ENCODE measurements around the gene AP1AR. TPM values are rescaled to one million over a fixed set of nuclear protein-coding genes. Genes with fewer than 3 reads are reported as not detected.

The AP1AR gene
- total and polyA plus RNA-seq, 2 of the 8 experiments (the other 6 are each of a cell fraction or from before 2014, with no cell fraction given) = 5.3 to 27.7 TPM

- POLR2A ChIA-PET (ENCODE audit: partially characterized antibody) = interaction anchor here (1.1 kb wide), 2 partner anchors 9 to 18 kb away, joined by 3 to 4 read pairs; no protein-coding TSS in a partner anchor
- FAIRE-seq = no peak
These were observed 35.2 kb downstream of the AP1AR start for GRCh38 chr4:112266823-112267222.

More at GRCh38 chr4:112266823-112267222, 35.2 kb downstream of the AP1AR start:
- Histone ChIP-seq H3K36me3 (ENCODE audit: control insufficient read depth in 2 of 4, insufficient read depth in 4 of 4, low read length in 3 of 4) (peaks cover 0 to 38% (median 5%) of the 10 kb centered on the region in 4 experiments; a peak in 4 of 8 replicates), H2AFZ (ENCODE audit: low read length) (no peak overlapping the region), H3K4me1 (replicated peaks in 1 of 4; ENCODE audit: control insufficient read depth in 3 of 4, insufficient read depth in 4 of 4, low read length in 3 of 4) (peaks cover 2 to 8% (median 5%) of the 10 kb centered on the region in 4 experiments; a peak in 5 of 7 replicates), H3K18ac (ENCODE audit: extremely low read depth, low read length) (no peak overlapping the region), H3K4ac (replicated peaks; ENCODE audit: insufficient read length, low read depth, low read length) (no peak overlapping the region), H3K79me2 (ENCODE audit: control insufficient read depth in 1 of 2, insufficient read depth in 2 of 2, low read length in 2 of 2) (no peaks in the 10 kb centered on the region), H2BK12ac (ENCODE audit: low read depth, low read length) (no peak overlapping the region), H3K56ac (replicated peaks; ENCODE audit: insufficient read length, low read depth, low read length) (no peak overlapping the region), H3K4me3 (ENCODE audit: extremely low read depth in 1 of 4, insufficient read depth in 2 of 4, low read depth in 3 of 4, low read length in 4 of 4) (no peak overlapping the region), H3K23me2 (ENCODE audit: low read depth, low read length) (no peaks in the 10 kb centered on the region), H3K9ac (replicated peaks in 1 of 4; ENCODE audit: extremely low read depth in 1 of 4, low read depth in 3 of 4, low read length in 3 of 4) (no peak overlapping the region), H3K4me2 (ENCODE audit: insufficient read depth in 1 of 2, low read depth in 2 of 2, low read length in 2 of 2) (no peak overlapping the region), H2AK5ac (ENCODE audit: low read depth, low read length) (no peak overlapping the region), H4K8ac (ENCODE audit: extremely low read depth, insufficient read depth, low read length) (no peak overlapping the region), H4K91ac (replicated peaks; ENCODE audit: insufficient read length, low read length) (no peak overlapping the region), H3K14ac (ENCODE audit: insufficient read length) (no peak overlapping the region), H3K27me3 (replicated peaks in 1 of 4; ENCODE audit: control insufficient read depth in 3 of 4, extremely low read depth in 1 of 4, insufficient read depth in 3 of 4, low read length in 3 of 4) (no peaks in the 10 kb centered on the region), H3K9me3 (ENCODE audit: insufficient read depth in 2 of 2, low read depth in 1 of 2, low read length in 1 of 2) (no peaks in the 10 kb centered on the region), H3K23ac (ENCODE audit: insufficient read length) (no peak overlapping the region), H3K27ac (ENCODE audit: low read depth, low read length) (no peak overlapping the region), H2BK120ac (replicated peaks; ENCODE audit: low read depth, low read length) (no peak overlapping the region), H2BK15ac (ENCODE audit: low read length) (no peak overlapping the region), H2BK20ac (ENCODE audit: low read length) (no peak overlapping the region), H4K20me1 (replicated peaks in 1 of 2; ENCODE audit: control insufficient read depth in 1 of 2, insufficient read depth in 2 of 2, low read length in 2 of 2) (no peaks in the 10 kb centered on the region), H4K5ac (ENCODE audit: insufficient read length, low read depth, low read length) (no peak overlapping the region), H3K79me1 (ENCODE audit: low read depth, low read length) (no peaks in the 10 kb centered on the region), H2BK5ac (ENCODE audit: low read depth, low read length) (no peak overlapping the region)
- TF ChIP-seq RAD21 (IDR thresholded peaks at IDR 0.05 in 1 of 2, conservative IDR thresholded peaks at IDR 0.05 in 1 of 2; ENCODE audit: low read depth in 2 of 2, low read length in 2 of 2) (peak; percentile 30 to 35; a peak in 3 of 4 replicates), TAF1 (IDR thresholded peaks at IDR 0.05; ENCODE audit: low read depth, low read length) (no peak)
- TF ChIP-seq, protein P1, sequence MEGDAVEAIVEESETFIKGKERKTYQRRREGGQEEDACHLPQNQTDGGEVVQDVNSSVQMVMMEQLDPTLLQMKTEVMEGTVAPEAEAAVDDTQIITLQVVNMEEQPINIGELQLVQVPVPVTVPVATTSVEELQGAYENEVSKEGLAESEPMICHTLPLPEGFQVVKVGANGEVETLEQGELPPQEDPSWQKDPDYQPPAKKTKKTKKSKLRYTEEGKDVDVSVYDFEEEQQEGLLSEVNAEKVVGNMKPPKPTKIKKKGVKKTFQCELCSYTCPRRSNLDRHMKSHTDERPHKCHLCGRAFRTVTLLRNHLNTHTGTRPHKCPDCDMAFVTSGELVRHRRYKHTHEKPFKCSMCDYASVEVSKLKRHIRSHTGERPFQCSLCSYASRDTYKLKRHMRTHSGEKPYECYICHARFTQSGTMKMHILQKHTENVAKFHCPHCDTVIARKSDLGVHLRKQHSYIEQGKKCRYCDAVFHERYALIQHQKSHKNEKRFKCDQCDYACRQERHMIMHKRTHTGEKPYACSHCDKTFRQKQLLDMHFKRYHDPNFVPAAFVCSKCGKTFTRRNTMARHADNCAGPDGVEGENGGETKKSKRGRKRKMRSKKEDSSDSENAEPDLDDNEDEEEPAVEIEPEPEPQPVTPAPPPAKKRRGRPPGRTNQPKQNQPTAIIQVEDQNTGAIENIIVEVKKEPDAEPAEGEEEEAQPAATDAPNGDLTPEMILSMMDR (IDR thresholded peaks at IDR 0.05; ENCODE audit: control extremely low read depth in 1 of 3, insufficient read depth in 1 of 3, low read depth in 1 of 3, low read length in 3 of 3) = peak in 2 of 3 experiments; percentile 10 to 19; a peak in 2 of 4 replicates
- CTCF ChIA-PET (ENCODE audit: partially characterized antibody) = interaction anchor here (0.6 to 2.2 kb wide), 15 partner anchors 8 to 546 kb away, joined by 3 to 11 read pairs (median 4); partner anchors contain the start of genes AP1AR and TIFA
- WGBS, 2 experiments (ENCODE audit: extremely low coverage in 1 of 2, insufficient coverage in 1 of 2, insufficient read length in 1 of 2, insufficient replicate concordance in 2 of 2, low coverage in 1 of 2, low lambda C conversion rate in 2 of 2, missing lambda C conversion rate in 1 of 2) = 80% methylated on average over 2 of the region's 2 CpGs; no CpG with 5 or more reads in 1 of the 2 experiments
- DNase-seq (ENCODE audit: low read depth in 1 of 2, low spot score in 2 of 2) = no peak
